ENCODE measurements around the gene CD247.

DNA sequence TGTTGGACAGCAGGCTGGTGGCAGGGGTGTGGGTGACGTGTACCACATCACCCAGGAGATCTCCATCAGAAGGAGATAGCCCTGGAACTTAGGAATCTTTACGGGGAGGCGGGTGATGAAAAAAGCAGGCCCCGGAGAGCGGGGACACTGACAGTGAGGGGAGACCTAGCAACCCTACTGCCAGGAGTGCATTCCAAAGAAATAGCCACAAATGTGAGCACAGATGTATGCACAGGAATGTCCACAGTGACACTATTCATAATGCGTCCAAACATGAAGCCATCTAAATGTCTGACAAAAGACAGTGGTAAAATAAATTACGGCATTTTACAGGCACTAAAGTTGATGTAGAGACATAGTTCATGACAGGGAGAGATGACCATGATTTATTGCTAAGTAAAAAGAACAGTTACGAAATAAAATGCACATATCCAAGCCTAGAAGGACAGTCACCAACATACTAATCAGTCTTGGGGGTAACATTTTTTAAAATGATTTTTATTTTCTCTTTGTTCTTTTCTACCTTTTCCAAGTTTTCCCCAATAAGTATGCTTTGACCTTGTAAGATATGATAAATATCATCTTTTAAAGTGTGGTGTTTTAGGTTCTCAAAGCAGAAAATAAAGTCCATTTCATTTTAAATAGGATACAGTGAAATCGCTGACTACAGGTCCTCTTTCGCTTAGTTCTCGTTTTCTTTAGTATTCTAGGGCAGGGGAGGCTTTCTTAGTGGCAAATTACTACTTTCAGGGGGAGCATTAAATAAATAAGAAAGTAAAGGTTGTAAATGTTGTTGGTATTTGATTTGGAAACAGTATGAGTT, 21.3 kb downstream of the CD247 start:
- TF ChIP-seq, protein P1, sequence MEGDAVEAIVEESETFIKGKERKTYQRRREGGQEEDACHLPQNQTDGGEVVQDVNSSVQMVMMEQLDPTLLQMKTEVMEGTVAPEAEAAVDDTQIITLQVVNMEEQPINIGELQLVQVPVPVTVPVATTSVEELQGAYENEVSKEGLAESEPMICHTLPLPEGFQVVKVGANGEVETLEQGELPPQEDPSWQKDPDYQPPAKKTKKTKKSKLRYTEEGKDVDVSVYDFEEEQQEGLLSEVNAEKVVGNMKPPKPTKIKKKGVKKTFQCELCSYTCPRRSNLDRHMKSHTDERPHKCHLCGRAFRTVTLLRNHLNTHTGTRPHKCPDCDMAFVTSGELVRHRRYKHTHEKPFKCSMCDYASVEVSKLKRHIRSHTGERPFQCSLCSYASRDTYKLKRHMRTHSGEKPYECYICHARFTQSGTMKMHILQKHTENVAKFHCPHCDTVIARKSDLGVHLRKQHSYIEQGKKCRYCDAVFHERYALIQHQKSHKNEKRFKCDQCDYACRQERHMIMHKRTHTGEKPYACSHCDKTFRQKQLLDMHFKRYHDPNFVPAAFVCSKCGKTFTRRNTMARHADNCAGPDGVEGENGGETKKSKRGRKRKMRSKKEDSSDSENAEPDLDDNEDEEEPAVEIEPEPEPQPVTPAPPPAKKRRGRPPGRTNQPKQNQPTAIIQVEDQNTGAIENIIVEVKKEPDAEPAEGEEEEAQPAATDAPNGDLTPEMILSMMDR (IDR thresholded peaks at IDR 0.05 in 8 of 11, conservative IDR thresholded peaks at IDR 0.05 in 3 of 11): no peak
- no peak for TF ChIP-seq POLR2A (IDR thresholded peaks at IDR 0.05)
- TF ChIP-seq POLR2AphosphoS5 (IDR thresholded peaks at IDR 0.05): no peak
